Thoracic aorta (tissue), 2 donors: Measurements from ENCODE around the gene PREX1. TPM values are rescaled to one million over a fixed set of nuclear protein-coding genes. Genes with fewer than 3 reads are reported as not detected.

Experiments
- ATAC-seq: fragments of 150-250 bp; one replicate; pipeline ENCODE4 v1.8.0; 2017; ENCODE audit warnings: low read depth; ENCODE audit not compliant: insufficient number of reproducible peaks, low FRiP score
- DNase-seq: peaks from one replicate; pipeline ENCODE4 v3.0.0-alpha.2; 2020; ENCODE audit warnings: low spot score
- H3K27ac ChIP-seq, 2 donors: fragments of 200-600 bp; sonication (generic); 1 replicate in 1 of 2; 2 replicates in 1 of 2; pipeline ENCODE4 v1.5.1; 2016; ENCODE audit warnings: mild to moderate bottlenecking in 2 of 2, moderate library complexity in 2 of 2
- H3K27me3 ChIP-seq: fragments of 200-600 bp; sonication (generic); replicated peaks from 2 replicates; pipeline ENCODE4 v1.6.0; 2016; ENCODE audit warnings: mild to moderate bottlenecking; ENCODE audit not compliant: insufficient read depth
- H3K36me3 ChIP-seq: fragments of 200-600 bp; sonication (generic); one replicate; pipeline ENCODE4 v1.5.1; 2016
- H3K4me1 ChIP-seq, 2 donors: fragments of 200-600 bp; sonication (generic); 1 replicate in 1 of 2; 2 replicates in 1 of 2; pipeline versions ENCODE4 v1.5.1 to v1.6.0; 2016; ENCODE audit warnings: low read depth in 2 of 2, mild to moderate bottlenecking in 1 of 2; ENCODE audit not compliant: control insufficient read depth in 1 of 2
- H3K4me3 ChIP-seq: fragments of 200-600 bp; sonication (generic); 2 replicates; pipeline ENCODE4 v1.5.1; 2016; ENCODE audit warnings: mild to moderate bottlenecking
- H3K9me3 ChIP-seq: fragments of 200-600 bp; sonication (generic); 2 replicates; pipeline ENCODE4 v1.5.1; 2016
- total RNA-seq, 2 donors: library from RNA; depleted of rRNA; stranded (reverse); fragments of >200 nt; gene quantifications; one replicate each; pipeline versions ENCODE4 v1.1.0 to v1.2.3, GENCODE V29; 2016
- TF ChIP-seq, protein P1 (sequence below): fragments of 200-600 bp; sonication (generic); IDR thresholded peaks from one replicate; pipeline ENCODE4 v1.5.1; 2019; ENCODE audit warnings: antibody characterized with exemption

The PREX1 gene
- total RNA-seq, 2 donors from 2014 or later, result 94.6 to 101 TPM

DNA sequence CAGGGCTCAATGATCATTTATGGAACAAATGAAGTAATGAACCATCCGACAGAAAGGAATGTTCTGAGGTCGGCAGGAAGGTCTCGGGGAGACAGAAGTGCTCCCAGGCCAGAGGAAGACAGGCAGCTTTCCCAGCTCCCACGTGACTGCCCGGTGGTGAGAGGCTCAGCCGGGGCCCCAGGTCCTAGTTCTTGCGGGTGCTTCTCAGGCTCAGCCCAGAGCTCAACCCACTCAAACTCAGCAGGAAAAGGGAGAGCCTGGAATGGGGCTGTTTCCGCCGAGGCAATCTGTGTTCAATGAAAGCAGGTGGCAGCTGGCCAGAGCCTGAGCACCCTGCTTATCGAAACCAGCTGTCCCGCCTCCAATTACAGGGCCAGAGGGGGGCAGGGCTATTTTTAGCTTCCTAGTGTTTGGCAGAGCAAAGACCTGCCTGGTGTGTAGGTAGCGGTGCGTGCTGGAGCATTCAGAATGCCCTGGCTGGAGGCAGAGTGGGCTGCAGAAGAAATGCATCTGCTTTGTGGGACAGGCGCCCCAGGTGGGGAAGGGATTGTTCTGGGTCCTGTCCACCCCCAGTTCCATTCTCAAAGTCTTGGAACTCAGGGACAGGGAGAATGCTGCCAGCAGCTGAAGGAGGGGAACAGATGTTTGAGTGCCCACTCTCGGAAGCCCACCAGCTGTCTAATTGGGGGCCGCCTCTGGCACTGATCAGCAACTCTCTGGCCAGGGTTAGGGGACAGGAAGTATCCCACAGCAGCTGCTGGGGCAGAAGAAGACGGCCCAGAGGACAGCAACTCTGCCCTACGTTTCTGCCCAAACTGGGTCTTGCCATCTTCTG lies 145.1 kb downstream of the PREX1 start:
- TF ChIP-seq, protein P1, sequence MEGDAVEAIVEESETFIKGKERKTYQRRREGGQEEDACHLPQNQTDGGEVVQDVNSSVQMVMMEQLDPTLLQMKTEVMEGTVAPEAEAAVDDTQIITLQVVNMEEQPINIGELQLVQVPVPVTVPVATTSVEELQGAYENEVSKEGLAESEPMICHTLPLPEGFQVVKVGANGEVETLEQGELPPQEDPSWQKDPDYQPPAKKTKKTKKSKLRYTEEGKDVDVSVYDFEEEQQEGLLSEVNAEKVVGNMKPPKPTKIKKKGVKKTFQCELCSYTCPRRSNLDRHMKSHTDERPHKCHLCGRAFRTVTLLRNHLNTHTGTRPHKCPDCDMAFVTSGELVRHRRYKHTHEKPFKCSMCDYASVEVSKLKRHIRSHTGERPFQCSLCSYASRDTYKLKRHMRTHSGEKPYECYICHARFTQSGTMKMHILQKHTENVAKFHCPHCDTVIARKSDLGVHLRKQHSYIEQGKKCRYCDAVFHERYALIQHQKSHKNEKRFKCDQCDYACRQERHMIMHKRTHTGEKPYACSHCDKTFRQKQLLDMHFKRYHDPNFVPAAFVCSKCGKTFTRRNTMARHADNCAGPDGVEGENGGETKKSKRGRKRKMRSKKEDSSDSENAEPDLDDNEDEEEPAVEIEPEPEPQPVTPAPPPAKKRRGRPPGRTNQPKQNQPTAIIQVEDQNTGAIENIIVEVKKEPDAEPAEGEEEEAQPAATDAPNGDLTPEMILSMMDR, result no peak
- DNase-seq, result peak; percentile 64
- Histone ChIP-seq H3K4me3 (peak overlapping the region; percentile 42), H3K27me3 (no peaks in the 10 kb centered on the region), H3K27ac (peak overlapping the region; percentile 71), H3K9me3 (no peaks in the 10 kb centered on the region), H3K36me3 (peaks cover 22% of the 10 kb centered on the region), H3K4me1 (peaks cover 27 to 65% of the 10 kb centered on the region in 2 donors)
- ATAC-seq, result no peak

DNA sequence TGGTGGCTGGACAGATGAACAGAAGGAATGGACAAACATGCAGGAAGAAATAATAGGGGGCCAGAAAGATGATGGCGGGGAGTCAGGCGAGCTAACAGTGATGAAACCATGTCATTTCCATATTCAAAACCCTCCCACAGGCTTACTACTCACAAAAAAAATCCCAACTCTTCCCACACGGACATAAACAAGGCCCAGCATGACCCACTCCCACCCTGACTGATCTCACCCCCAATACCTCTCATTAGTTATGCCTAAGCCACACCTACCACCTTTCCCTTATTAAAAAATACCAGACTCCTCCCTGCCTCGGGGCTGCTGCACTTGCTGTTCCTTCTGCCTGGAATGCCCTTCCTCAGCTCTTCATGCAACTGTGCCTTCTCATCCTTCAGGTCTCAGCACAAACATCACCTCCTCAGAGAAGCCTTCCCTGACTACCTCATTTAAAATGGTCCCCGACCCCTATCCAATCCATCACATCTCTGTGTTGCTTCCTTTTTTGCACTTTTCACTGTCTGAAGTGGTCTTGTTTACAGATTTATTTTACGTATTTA lies 145.8 kb downstream of the PREX1 start:
- Histone ChIP-seq H3K36me3 (peaks cover 30% of the 10 kb centered on the region), H3K27me3 (no peaks in the 10 kb centered on the region), H3K4me1 (peaks cover 22 to 57% of the 10 kb centered on the region in 2 donors), H3K4me3 (peak overlapping the region; percentile 42), H3K27ac (peak overlapping the region; percentile 71), H3K9me3 (no peaks in the 10 kb centered on the region)
- ATAC-seq, result no peak
- no peak for DNase-seq
- TF ChIP-seq, protein P1, result no peak

DNA sequence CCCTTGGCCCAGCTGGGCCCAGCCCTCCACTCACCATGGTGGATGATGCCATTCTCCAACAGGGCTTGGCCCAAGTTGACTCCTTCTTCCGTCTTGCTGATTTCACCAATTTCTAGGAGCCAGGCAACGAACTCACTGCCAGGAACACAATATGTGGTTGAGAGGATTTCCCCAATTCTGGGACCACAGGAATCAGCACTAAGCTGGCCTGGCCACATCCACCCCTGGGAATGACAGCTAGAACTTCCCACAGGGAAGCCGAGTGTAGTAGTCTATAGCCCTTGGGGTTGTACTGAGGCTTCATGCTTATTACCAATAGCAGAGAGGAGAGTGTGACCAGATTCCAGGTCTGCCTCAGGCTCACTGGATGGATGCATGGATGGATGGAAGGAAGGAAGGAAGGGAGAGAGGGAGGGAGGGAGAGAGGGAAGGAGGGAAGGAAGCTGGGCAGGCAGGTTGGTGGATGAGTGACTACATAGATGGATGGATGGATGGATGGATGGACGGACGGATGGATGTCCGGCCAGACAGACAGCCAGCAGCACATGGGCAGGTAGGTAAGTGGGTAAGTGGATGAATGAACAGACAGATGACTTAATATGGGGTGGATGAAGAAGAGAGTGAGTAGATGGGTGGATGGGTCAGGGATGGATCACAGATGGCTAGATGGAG lies 146.5 kb downstream of the PREX1 start:
- DNase-seq (no peak), ATAC-seq (no peak)
- Histone ChIP-seq H3K4me3 (no peak overlapping the region), H3K27ac (no peak overlapping the region), H3K9me3 (no peaks in the 10 kb centered on the region), H3K36me3 (peaks cover 36% of the 10 kb centered on the region), H3K27me3 (no peaks in the 10 kb centered on the region), H3K4me1 (peaks cover 16 to 51% of the 10 kb centered on the region in 2 donors)
- TF ChIP-seq, protein P1, result no peak

DNA sequence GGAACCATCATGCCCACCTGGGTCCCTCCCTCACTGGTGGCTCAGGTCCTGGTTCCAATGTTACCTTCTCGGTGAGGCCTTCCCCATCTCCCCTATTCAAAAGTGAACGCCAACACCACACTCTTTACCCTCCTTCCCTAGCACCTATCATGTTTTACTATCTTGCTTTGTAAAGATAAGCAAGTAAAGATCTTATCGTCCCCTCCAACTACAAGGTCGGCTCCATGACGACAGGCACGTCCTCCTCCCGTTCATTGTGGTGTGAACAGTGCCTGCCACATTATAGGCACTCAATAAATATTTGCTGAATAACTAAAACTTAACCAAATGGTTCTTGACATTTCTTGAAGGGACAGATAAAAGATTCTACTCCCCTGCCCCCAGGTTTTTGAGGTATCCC lies 147.1 kb downstream of the PREX1 start:
- H3K36me3 ChIP-seq, result peaks cover 38% of the 10 kb centered on the region

More for the DNA sequence above, 147.1 kb downstream of the PREX1 start:
- DNase-seq, result no peak
- H3K4me3 ChIP-seq, result no peak overlapping the region
- H3K27me3 ChIP-seq, result no peaks in the 10 kb centered on the region
- H3K9me3 ChIP-seq, result no peaks in the 10 kb centered on the region
- H3K4me1 ChIP-seq, result peaks cover 16 to 44% of the 10 kb centered on the region in 2 donors
- H3K27ac ChIP-seq, result no peak overlapping the region
- TF ChIP-seq, protein P1, result no peak
- ATAC-seq, result no peak
